A673 (cell line): ENCODE measurements around the gene YWHAG.

ENCODE experiments used
- CTCF ChIP-seq: fragments of 300-800, 200-600 bp; sonication (generic); conservative IDR thresholded peaks from 2 replicates; pipeline ENCODE4 v1.5.1; 2017; ENCODE audit warnings: low read depth, mild to moderate bottlenecking, antibody characterized with exemption, low read length, moderate library complexity, mixed read lengths
- EZH2 ChIP-seq: fragments of 200-600 bp; sonication (generic); IDR thresholded peaks from 2 replicates; pipeline ENCODE4 v1.6.1; 2017; ENCODE audit warnings: borderline replicate concordance, low read depth, mild to moderate bottlenecking, mixed read lengths, antibody characterized with exemption, low read length; ENCODE audit not compliant: poor library complexity, severe bottlenecking

GRCh38 chr7:76368190-76368589 lies 9.4 kb upstream of the YWHAG start:
- no peak for TF ChIP-seq CTCF
- no peak for TF ChIP-seq EZH2
